ENCODE data around the gene SETD7.

DNA sequence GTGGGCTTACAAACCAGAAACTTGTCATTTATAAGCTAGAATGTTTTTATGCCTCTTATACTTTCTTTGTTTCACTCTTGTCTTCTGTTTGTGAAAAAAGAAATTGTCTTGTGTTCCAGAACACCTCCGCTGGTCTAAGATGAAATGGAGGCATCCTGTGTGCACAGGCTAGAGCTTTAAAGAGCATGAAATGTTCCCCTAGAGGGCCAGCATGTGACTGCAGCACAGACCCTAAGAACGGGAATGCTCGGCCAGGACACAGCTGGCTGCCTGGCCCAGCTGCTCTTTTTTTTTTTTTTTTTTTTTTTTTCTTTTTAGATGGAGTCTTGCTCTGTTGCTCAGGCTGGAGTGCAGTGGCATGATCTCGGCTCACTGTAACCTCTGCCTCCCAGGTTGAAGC is 33.6 kb downstream of the SETD7 start:
- TF ChIP-seq CTCF (IDR thresholded peaks at IDR 0.05; ENCODE audit: low read length) (no peak), EZH2 (optimal IDR thresholded peaks at IDR 0.05; ENCODE audit: low read depth, low read length) (no peak)

Data from MM.1S (cell line).